Nephron progenitor cell (in vitro differentiated cells): ENCODE measurements around the gene CTNNA3.

ENCODE experiments used
- DNase-seq: peaks from one replicate; pipeline ENCODE4 v3.0.0; 2021
- H3K27ac Mint-ChIP-seq: 2 replicates; pipeline ENCODE4 v1.8.0; 2021; ENCODE audit warnings: mild to moderate bottlenecking, moderate library complexity, mixed read lengths
- H3K27me3 Mint-ChIP-seq: 2 replicates; pipeline ENCODE4 v1.8.0; 2021; ENCODE audit warnings: mild to moderate bottlenecking, low read depth, mixed read lengths; ENCODE audit not compliant: poor library complexity
- H3K36me3 Mint-ChIP-seq: 2 replicates; pipeline ENCODE4 v1.8.0; 2021; ENCODE audit warnings: low read depth, mixed read lengths
- H3K4me1 Mint-ChIP-seq: 2 replicates; pipeline ENCODE4 v1.8.0; 2021; ENCODE audit warnings: mixed read lengths
- H3K4me3 Mint-ChIP-seq: 2 replicates; pipeline ENCODE4 v1.8.0; 2021; ENCODE audit warnings: mild to moderate bottlenecking, moderate library complexity, mixed read lengths
- H3K9me3 Mint-ChIP-seq: 2 replicates; pipeline ENCODE4 v1.8.0; 2021; ENCODE audit warnings: mild to moderate bottlenecking, moderate library complexity, mixed read lengths
- TF ChIP-seq, protein P1 (sequence below): fragments of 200-600 bp; sonication (generic); IDR thresholded peaks from 2 replicates; pipeline ENCODE4 v1.5.0; 2021; ENCODE audit warnings: antibody characterized with exemption

The CTNNA3 gene

DNA sequence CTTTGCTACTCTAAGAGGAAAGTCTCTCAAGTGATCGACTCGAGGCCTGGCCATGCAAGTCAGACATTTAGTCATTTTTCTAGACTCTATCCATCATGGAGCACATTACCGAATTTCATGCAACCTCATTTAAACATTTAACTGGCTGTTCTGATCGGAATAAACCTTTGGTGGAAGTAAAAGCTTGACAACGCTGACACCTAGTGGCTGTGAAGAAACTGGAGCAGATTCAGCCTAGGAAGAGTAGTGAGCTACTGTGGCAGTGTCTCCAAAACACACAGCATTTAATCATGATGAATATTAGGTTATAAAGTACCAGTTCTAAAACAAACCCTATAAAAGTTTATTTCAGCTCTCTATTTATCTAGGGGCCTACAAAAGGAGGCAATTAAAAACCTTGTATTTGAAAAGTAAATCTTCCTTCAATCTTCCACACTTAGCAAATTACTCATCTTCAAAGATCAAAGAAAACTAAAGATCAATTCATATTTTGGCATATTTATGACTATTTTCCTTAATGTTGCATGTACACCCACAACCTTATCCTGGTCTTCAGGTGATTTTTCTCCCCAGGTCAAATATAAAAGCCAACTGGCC, 175.0 kb downstream of the CTNNA3 start:
- Mint-ChIP-seq H3K9me3 (no peaks in the 10 kb centered on the region), H3K36me3 (no peaks in the 10 kb centered on the region), H3K27me3 (peaks cover 4% of the 10 kb centered on the region), H3K4me3 (no peak overlapping the region), H3K4me1 (peaks cover 16% of the 10 kb centered on the region), H3K27ac (no peak overlapping the region)
- peak; percentile 47 for DNase-seq
- TF ChIP-seq, protein P1, sequence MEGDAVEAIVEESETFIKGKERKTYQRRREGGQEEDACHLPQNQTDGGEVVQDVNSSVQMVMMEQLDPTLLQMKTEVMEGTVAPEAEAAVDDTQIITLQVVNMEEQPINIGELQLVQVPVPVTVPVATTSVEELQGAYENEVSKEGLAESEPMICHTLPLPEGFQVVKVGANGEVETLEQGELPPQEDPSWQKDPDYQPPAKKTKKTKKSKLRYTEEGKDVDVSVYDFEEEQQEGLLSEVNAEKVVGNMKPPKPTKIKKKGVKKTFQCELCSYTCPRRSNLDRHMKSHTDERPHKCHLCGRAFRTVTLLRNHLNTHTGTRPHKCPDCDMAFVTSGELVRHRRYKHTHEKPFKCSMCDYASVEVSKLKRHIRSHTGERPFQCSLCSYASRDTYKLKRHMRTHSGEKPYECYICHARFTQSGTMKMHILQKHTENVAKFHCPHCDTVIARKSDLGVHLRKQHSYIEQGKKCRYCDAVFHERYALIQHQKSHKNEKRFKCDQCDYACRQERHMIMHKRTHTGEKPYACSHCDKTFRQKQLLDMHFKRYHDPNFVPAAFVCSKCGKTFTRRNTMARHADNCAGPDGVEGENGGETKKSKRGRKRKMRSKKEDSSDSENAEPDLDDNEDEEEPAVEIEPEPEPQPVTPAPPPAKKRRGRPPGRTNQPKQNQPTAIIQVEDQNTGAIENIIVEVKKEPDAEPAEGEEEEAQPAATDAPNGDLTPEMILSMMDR: peak; percentile 81

DNA sequence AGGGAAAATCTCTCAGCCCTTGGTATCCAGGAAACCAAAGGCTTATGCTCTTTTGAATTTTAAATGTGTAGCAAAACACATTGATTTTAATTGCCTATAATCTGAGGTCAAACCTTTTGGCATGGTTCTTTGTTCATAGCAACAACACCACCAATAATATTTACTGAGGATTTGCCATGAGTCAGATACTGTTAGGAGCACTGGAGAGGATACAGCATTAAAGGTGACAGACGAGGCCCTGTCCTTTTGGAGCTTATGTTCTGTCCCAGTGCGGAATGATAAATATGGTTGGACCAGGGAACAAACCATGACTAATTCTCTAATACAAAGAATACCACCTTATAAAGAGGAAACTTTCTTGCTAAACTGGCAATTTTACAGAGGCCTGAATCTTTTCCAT, 176.6 kb downstream of the CTNNA3 start:
- H3K36me3 Mint-ChIP-seq: no peaks in the 10 kb centered on the region

DNA sequence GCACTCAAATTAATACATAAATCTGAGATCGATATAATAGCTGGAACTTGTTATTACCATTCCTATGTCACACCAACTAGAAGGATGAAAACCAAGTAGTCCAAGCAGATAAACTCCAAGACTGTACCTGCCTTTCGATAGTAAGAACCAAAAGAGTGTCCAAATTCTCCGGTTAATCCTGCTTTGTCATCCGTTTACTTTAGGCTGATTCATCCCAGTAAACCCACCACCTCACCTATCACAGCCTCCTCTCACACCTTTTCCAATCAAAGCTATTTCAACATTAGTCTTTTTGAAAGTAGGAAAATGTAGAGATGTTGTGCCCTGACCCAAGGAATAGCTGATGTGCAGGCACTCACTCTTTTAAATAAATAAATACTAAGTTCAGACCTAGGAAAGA, 177.2 kb downstream of the CTNNA3 start:
- H3K9me3 Mint-ChIP-seq: no peaks in the 10 kb centered on the region
- peaks cover 16% of the 10 kb centered on the region for H3K4me1 Mint-ChIP-seq
- TF ChIP-seq, protein P1: no peak
- no peak for DNase-seq
- H3K27ac Mint-ChIP-seq: no peak overlapping the region
- H3K27me3 Mint-ChIP-seq: peaks cover 4% of the 10 kb centered on the region
- H3K4me3 Mint-ChIP-seq: no peak overlapping the region
- H3K36me3 Mint-ChIP-seq: no peaks in the 10 kb centered on the region

More for the DNA sequence above, 176.6 kb downstream of the CTNNA3 start:
- peaks cover 16% of the 10 kb centered on the region for H3K4me1 Mint-ChIP-seq
- no peaks in the 10 kb centered on the region for H3K9me3 Mint-ChIP-seq
- H3K4me3 Mint-ChIP-seq: no peak overlapping the region
- DNase-seq: no peak
- peaks cover 4% of the 10 kb centered on the region for H3K27me3 Mint-ChIP-seq
- H3K27ac Mint-ChIP-seq: no peak overlapping the region
- TF ChIP-seq, protein P1: no peak

DNA sequence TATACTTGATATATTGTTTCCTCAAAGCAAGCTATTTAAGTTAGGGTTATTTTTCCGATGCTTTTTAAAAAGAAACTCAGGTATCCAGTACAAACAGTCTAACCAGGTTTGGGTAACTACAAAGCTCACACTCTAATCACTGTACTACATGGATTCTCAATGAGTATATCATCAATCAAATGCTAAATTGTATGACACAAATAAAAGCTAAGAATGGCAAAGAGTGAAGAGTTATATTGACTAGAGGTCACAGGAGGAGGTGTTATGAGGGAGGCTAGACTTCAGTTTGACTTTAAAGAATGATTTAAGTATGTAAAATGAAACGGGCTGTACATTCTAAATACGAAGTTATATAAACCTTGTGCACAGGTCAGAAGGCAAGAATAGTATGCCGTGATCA, 178.0 kb downstream of the CTNNA3 start:
- Mint-ChIP-seq H3K9me3 (no peaks in the 10 kb centered on the region), H3K27ac (no peak overlapping the region), H3K4me1 (peaks cover 16% of the 10 kb centered on the region), H3K36me3 (no peaks in the 10 kb centered on the region), H3K27me3 (peaks cover 4% of the 10 kb centered on the region), H3K4me3 (no peak overlapping the region)
- TF ChIP-seq, protein P1: no peak
- no peak for DNase-seq

DNA sequence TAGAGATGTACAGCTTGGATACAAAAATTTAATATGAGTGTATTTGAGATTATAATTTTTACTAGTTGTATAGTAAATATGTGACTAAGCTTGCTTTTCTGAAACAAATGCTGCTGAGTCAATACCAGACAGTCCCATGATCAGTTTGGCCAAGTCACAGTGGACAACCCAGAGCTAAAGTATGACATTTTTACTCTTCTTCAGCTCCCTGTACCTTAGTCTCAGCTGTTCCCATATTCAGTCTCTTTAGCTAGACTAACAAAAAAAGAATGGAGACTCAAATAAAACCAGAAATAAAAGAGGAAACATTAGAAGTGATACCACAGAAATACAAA, 189.3 kb downstream of the CTNNA3 start:
- Mint-ChIP-seq H3K4me1 (no peaks in the 10 kb centered on the region), H3K36me3 (no peaks in the 10 kb centered on the region), H3K27me3 (peaks cover 9% of the 10 kb centered on the region), H3K27ac (no peak overlapping the region), H3K9me3 (peaks cover 8% of the 10 kb centered on the region), H3K4me3 (no peak overlapping the region)
- TF ChIP-seq, protein P1: no peak
- DNase-seq: no peak

DNA sequence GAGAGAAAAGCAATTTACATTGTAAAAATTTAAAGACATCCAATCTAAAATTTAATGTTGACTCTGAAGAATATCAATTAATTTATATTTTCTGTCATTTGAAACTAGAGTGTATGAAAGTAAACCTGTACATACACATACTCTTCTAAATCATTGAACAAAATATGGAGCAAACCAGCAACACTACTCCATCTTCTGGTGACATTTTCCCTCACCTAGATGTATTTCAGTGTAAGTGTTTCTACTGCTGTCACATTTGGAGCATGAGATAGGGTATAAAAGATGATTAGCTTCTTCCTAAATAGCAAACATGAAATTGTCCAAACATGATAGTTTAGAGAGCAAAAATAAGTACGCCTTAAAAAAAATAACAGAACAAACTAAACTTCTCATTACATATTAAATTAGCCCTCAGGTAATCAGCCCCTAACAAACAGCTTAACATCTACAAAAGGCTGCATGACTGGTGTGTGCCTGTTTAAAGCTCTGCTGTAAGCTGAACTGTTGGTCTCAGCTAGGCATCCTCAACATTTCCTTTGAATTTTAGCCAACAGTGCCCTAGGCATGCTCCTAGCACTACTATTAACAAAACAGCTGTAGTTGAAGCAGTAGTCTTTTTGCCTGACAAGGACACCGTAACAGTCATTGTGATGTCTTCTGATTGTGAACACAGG, 189.8 kb downstream of the CTNNA3 start:
- peaks cover 13% of the 10 kb centered on the region for H3K9me3 Mint-ChIP-seq
- H3K36me3 Mint-ChIP-seq: no peaks in the 10 kb centered on the region
- H3K27ac Mint-ChIP-seq: no peak overlapping the region
- H3K27me3 Mint-ChIP-seq: peaks cover 10% of the 10 kb centered on the region
- H3K4me3 Mint-ChIP-seq: no peak overlapping the region
- H3K4me1 Mint-ChIP-seq: no peaks in the 10 kb centered on the region
- DNase-seq: no peak
- TF ChIP-seq, protein P1: no peak
